Left renal pelvis (tissue), 4 donors: Measurements from ENCODE around the gene BANF2. TPM values are rescaled to one million over a fixed set of nuclear protein-coding genes. Genes with fewer than 3 reads are reported as not detected.

ENCODE experiments used
- DNase-seq, 4 donors: peaks; one replicate each; pipeline ENCODE4 v3.0.0-alpha.2; 2013; ENCODE audit warnings: low read depth in 4 of 4, low spot score in 3 of 4
- polyA plus RNA-seq, 4 donors: library from polyadenylated mRNA; unstranded; fragments of 120-200 nt; gene quantifications; one replicate each; pipeline ENCODE4 v1.2.1, GENCODE V29; 2013; ENCODE audit not compliant: insufficient read length in 4 of 4

The BANF2 gene
- polyA plus RNA-seq, 4 donors, result not detected

GRCh38 chr20:17663486-17663885 is 36.3 kb upstream of the BANF2 start:
- DNase-seq, result no peak

- no peak for DNase-seq
These were observed 35.6 kb upstream of the BANF2 start for GRCh38 chr20:17664025-17664633.

GRCh38 chr20:17665756-17666155 is 34.0 kb upstream of the BANF2 start:
- DNase-seq, result no peak

- no peak for DNase-seq
These were observed 33.3 kb upstream of the BANF2 start for GRCh38 chr20:17666481-17666880.

- DNase-seq, result no peak
These were observed 32.3 kb upstream of the BANF2 start for GRCh38 chr20:17667445-17667844.

GRCh38 chr20:17668432-17668831 is 31.3 kb upstream of the BANF2 start:
- no peak for DNase-seq

GRCh38 chr20:17669306-17669931 is 30.3 kb upstream of the BANF2 start:
- DNase-seq, result no peak

- no peak for DNase-seq
These were observed 28.8 kb upstream of the BANF2 start for GRCh38 chr20:17671011-17671410.

- DNase-seq, result no peak
These were observed 28.2 kb upstream of the BANF2 start for GRCh38 chr20:17671565-17671964.

GRCh38 chr20:17673084-17673483 is 26.7 kb upstream of the BANF2 start:
- no peak for DNase-seq

- DNase-seq, result no peak
These were observed 24.8 kb upstream of the BANF2 start for GRCh38 chr20:17674722-17675518.

- DNase-seq, result no peak
These were observed 24.0 kb upstream of the BANF2 start for GRCh38 chr20:17675519-17676377.

GRCh38 chr20:17676378-17676759 is 23.4 kb upstream of the BANF2 start:
- no peak for DNase-seq

- DNase-seq, result no peak
These were observed 22.8 kb upstream of the BANF2 start for GRCh38 chr20:17676942-17677341.

GRCh38 chr20:17678295-17678694 is 21.5 kb upstream of the BANF2 start:
- DNase-seq, result no peak

GRCh38 chr20:17678886-17679285 is 20.9 kb upstream of the BANF2 start:
- DNase-seq, result no peak

GRCh38 chr20:17679941-17680835 is 19.6 kb upstream of the BANF2 start:
- DNase-seq, result no peak

GRCh38 chr20:17680836-17681725 is 18.7 kb upstream of the BANF2 start:
- DNase-seq, result peak in 2 of 4 donors; percentile 51

GRCh38 chr20:17681726-17682102 is 18.1 kb upstream of the BANF2 start:
- no peak for DNase-seq
